Upper lobe of right lung (tissue), 1 donor: ENCODE measurements around the gene CAMSAP3. TPM values are rescaled to one million over a fixed set of nuclear protein-coding genes. Genes with fewer than 3 reads are reported as not detected.
A peak's percentile ranks its signal among the peaks of the same experiment; 100 is the strongest.

Experiments used
- ATAC-seq: fragments of 200-7000 bp; cut with Tn5 transposase; one replicate; pipeline ENCODE4 v1.9.1; 2020; ENCODE audit warnings: mild to moderate bottlenecking, moderate library complexity
- DNase-seq: peaks from one replicate; pipeline ENCODE4 v3.0.0-alpha.2; 2020
- H3K27ac ChIP-seq: fragments of 200-600 bp; one replicate; pipeline ENCODE4 v1.8.0; 2022
- H3K27me3 ChIP-seq: fragments of 200-600 bp; one replicate; pipeline ENCODE4 v1.8.0; 2022; ENCODE audit warnings: mild to moderate bottlenecking
- H3K36me3 ChIP-seq: fragments of 200-600 bp; one replicate; pipeline ENCODE4 v1.8.0; 2022
- H3K4me1 ChIP-seq: fragments of 200-600 bp; one replicate; pipeline ENCODE4 v1.8.0; 2022
- H3K4me3 ChIP-seq: fragments of 200-600 bp; one replicate; pipeline ENCODE4 v1.8.0; 2022; ENCODE audit warnings: mild to moderate bottlenecking
- H3K9me3 ChIP-seq: fragments of 200-600 bp; one replicate; pipeline ENCODE4 v1.8.0; 2022
- CTCF ChIP-seq: fragments of 200-600 bp; IDR thresholded peaks from one replicate; pipeline ENCODE4 v1.8.0; 2022; ENCODE audit warnings: antibody characterized with exemption
- intact Hi-C: fragments of 100-400 bp; cut with DNase I; formaldehyde crosslinking; loops from one replicate; pipeline ENCODE4 v1.11.0; 2022
- total RNA-seq: library from RNA; stranded (reverse); fragmentation: NEBNext Ultra II Directional; extraction: Animal tissue kit (Norgen Biotek cat#: 25700); gene quantifications from one replicate; pipeline ENCODE4 v1.2.1, GENCODE V29; 2021
- donor health status: DM: no; HTN: yes; CAD: no; lungs with severe emphysema.

The CAMSAP3 gene
- total RNA-seq, 1 donor from 2014 or later, result 29.1 TPM

DNA sequence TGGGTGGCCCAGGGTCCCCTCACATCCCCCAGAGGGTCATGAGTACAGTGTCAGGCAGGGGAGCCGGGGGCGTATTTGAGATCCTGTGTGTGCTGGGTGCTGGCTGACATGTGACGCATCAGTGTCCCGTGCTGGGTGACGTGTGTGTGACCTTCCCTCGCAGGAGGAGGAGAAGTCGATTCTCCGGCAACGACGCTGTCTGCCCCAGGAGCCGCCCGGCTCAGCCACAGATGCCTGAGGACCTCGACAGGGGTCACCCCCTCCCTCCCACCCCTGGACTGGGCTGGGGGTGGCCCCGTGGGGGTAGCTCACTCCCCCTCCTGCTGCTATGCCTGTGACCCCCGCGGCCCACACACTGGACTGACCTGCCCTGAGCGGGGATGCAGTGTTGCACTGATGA is 34.3 kb upstream of the CAMSAP3 start:
- TF ChIP-seq CTCF, result no peak
- ATAC-seq (peak; percentile 58), DNase-seq (no peak)
- Histone ChIP-seq H3K9me3 (no peaks in the 10 kb centered on the region), H3K4me1 (no peaks in the 10 kb centered on the region), H3K27me3 (no peaks in the 10 kb centered on the region), H3K27ac (no peak overlapping the region), H3K4me3 (no peak overlapping the region), H3K36me3 (peaks cover 55% of the 10 kb centered on the region)
- intact Hi-C loops, result no loop called here

GRCh38 chr19:7562646-7563393 is 32.8 kb upstream of the CAMSAP3 start:
- no peaks in the 10 kb centered on the region for H3K9me3 ChIP-seq
- TF ChIP-seq CTCF, result no peak
- ATAC-seq (no peak), DNase-seq (no peak)
- intact Hi-C loops, result no loop called here
- H3K4me3 ChIP-seq, result no peak overlapping the region
- no peaks in the 10 kb centered on the region for H3K4me1 ChIP-seq
- H3K36me3 ChIP-seq, result peaks cover 40% of the 10 kb centered on the region
- no peaks in the 10 kb centered on the region for H3K27me3 ChIP-seq
- no peak overlapping the region for H3K27ac ChIP-seq

DNA sequence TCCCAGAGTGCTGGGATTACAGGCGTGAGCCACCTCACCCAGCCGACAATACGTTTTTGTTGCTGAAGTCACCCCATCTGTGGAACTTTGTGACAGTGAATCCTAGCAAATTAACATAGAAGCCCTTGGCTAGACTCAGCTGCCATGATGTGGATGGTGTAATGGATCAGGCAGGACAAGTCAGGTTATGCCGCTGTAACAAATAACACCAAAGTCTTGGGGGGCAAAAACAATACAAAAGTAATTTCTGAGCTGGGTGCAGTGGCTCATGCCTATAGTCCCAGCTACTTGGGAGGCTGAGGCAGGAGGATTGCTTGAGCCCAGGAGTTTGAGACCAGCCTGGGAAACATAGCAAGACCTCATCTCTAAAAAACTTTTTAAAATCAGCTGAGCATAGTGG is 30.8 kb upstream of the CAMSAP3 start:
- ATAC-seq, result no peak
- intact Hi-C loops, result no loop called here

GRCh38 chr19:7565332-7565731 is 30.3 kb upstream of the CAMSAP3 start:
- Histone ChIP-seq H3K27me3 (no peaks in the 10 kb centered on the region), H3K36me3 (peaks cover 16% of the 10 kb centered on the region), H3K4me1 (no peaks in the 10 kb centered on the region), H3K9me3 (no peaks in the 10 kb centered on the region), H3K4me3 (no peak overlapping the region), H3K27ac (no peak overlapping the region)
- no peak for TF ChIP-seq CTCF
- intact Hi-C loops, result no loop called here
- DNase-seq (no peak), ATAC-seq (no peak)

More for the DNA sequence above, 30.8 kb upstream of the CAMSAP3 start:
- H3K4me1 ChIP-seq, result no peaks in the 10 kb centered on the region
- H3K36me3 ChIP-seq, result peaks cover 20% of the 10 kb centered on the region
- TF ChIP-seq CTCF, result no peak
- no peak overlapping the region for H3K4me3 ChIP-seq
- no peaks in the 10 kb centered on the region for H3K27me3 ChIP-seq
- no peak for DNase-seq
- no peak overlapping the region for H3K27ac ChIP-seq
- no peaks in the 10 kb centered on the region for H3K9me3 ChIP-seq

DNA sequence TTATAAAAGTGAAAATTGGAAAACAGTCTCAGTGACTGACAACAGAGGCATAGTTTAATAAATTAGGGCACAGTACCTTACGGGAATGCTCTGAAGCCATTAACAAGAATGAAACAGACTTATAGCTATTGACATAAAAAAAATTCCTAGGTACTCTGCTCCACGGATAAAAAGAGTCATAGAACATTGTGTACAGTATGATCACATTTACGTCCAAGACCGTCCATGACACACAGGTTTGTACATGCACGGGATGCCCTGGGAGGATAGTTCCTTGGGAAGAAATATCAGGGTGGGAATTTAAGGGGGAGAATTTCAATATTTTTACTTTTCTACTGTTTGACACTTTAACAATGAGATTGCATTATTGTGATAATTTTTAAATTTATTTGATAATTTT is 24.9 kb upstream of the CAMSAP3 start:
- Histone ChIP-seq H3K9me3 (no peaks in the 10 kb centered on the region), H3K27ac (no peak overlapping the region), H3K27me3 (no peaks in the 10 kb centered on the region), H3K4me1 (no peaks in the 10 kb centered on the region), H3K4me3 (no peak overlapping the region), H3K36me3 (no peaks in the 10 kb centered on the region)
- TF ChIP-seq CTCF, result no peak
- intact Hi-C loops, result no loop called here
- DNase-seq, result no peak
- ATAC-seq, result no peak
